ENCODE results near the gene UNC119B.
"Not testable (repeated sequence)": the region's sequence is repeated elsewhere in the genome, so short reads cannot be mapped to it uniquely, and the experiment has no call there.

The UNC119B gene

DNA sequence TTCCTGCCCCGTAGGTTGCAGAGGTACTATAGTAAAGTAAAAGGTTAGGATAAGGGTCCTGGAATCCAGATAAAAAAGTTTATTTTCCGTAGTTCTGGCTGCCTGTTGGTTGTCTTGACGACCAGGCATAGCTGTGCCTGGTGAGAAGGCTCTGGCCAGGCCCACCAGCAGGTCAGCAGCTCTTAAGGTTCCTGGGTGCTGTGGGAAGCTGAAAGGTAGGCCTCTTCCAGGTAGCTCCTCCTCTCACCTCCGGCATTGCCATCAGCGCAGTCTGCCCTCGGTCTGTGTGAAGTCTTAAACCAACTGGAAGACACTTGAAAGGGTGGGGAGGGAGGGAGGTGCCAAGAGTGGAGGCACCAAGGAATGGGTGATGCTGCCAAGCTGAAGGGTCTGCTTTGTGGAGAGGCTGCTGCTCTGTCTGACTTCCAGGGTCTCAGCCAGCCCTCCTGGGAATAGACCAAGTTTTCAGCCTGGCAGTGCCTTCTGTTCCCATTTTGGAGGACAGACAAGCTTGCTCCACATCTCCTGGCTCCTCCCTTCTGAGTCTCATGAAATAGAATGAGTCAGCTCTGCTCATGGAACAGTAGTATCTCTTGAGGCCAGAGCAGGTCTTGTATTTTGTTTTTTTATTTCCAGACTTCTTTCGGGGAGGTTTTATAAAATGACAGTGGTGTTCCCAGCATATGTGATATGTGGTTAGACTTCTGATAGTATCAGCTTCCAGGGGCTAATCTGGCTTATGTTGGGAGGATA, 10.2 kb downstream of the UNC119B start:
- DNase-seq = no peak

DNA sequence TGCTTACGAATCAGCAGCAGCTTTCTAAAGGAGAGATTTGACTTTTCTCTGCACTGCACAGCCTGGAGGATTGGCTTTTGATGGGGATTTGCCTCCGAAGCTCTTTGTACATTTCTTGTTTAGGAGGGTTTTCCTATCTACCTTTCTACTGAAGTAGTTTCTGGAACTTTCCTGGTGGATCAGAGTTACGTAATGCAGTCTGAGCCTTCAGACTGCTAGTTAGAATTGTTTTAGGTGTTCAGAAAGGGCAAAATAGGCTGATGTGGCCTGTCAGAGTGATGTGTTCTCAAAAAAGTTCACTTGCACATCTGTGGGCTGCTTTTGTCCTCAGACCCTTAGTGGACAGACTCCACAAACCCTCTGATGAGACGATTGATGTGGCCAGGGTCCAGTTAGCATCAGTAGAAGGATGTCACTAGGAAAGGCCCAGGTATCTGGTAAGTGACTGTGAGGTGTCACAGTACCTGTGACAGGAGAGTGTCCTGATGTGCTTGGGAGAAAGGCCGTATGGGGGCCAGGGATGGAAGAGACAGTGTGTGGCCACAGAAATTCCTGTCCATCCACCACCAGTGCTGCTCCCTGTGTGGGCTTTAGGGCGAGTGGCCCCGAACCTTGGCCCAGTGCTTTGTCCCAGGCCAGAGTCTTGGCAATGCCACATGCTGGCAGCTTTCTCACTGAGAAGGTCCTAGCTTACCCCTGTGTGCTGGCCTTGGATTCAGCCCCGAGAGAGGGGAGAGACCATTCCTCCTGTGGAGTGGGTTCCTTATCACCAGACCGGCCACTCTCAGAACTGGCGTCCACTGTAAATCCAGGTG, 10.9 kb downstream of the UNC119B start:
- no peak for DNase-seq

DNA sequence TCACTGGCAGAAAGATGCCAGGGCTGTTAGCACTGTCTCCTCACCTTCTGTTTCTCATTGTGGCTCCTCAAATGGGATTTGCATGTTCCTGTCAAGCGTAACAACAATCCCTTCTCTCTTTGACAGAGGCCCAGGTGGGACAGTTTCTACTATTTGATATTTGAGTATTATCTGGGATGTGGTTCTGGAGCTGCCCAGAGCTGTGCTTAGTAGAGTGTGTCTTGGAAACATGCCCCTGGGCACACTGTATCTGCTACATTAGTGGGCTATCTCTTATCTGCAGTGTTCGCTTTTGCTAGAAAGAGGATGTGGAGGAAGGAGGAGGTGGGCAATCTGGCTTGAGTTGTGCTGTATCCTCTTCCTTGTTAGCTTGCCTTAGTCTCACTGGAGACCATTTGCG, 11.6 kb downstream of the UNC119B start:
- DNase-seq = no peak

DNA sequence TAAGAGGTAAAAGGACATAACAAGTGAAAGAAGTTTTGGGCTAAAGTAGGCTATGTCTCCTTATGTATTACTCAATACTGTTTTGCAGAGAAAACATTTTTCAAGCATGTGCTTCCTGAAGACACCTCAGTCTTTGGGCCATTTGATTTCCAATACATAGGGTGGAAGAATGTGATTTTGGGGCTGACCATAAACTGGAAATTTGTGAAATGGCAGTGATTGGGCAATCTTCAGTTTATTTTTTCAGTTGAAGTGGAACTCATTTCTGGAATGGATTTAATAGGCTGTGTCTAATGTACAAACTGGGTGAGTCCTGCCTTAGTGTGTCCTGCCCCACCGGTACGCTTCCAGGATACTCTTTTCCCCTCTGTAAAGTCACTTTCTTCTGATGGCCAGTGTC, 12.5 kb downstream of the UNC119B start:
- DNase-seq = no peak

DNA sequence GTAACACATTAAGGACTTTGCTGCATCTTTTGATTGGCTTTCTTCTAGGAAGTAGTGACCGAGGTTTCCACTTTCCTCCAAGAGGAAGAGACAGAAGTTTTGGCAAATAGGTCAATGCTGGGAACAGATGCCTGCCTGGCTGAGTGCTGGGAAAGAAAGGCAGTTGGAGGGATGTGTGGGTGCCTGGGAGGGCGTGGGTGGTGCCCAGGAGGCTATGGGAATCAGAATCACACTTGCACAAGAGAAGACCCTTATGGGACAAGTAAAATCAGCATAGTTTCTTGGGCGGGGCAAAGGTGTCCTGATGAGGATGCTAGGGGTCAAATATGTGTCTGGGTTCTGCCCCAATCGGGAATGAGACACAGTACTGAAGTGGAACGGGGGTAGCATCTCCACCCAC, 14.5 kb downstream of the UNC119B start:
- no peak for DNase-seq

DNA sequence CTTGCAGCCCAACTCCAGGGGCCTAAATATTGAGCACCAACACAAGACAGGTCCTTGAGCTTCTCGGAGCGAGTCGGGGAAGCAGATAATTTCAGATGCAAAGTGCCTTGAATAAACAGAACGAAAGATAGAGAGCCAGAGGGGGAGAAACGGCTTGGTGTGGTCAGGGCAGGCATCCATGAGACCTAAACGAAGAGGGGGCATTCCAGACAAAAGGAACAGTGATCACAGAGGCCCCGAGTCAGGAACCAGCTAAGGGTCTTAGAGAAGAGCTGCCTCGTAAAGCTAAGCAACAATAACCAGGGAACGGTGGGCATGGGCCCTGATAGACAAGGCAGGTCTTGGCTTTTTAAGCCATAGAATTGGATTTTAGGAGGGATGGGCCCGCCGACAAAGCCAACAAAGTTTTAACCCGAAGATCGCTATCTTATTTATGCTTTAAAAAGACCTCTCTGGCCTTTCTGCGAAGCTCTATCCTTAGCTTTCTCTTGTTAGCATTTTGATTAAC, 14.9 kb downstream of the UNC119B start:
- no peak for DNase-seq

DNA sequence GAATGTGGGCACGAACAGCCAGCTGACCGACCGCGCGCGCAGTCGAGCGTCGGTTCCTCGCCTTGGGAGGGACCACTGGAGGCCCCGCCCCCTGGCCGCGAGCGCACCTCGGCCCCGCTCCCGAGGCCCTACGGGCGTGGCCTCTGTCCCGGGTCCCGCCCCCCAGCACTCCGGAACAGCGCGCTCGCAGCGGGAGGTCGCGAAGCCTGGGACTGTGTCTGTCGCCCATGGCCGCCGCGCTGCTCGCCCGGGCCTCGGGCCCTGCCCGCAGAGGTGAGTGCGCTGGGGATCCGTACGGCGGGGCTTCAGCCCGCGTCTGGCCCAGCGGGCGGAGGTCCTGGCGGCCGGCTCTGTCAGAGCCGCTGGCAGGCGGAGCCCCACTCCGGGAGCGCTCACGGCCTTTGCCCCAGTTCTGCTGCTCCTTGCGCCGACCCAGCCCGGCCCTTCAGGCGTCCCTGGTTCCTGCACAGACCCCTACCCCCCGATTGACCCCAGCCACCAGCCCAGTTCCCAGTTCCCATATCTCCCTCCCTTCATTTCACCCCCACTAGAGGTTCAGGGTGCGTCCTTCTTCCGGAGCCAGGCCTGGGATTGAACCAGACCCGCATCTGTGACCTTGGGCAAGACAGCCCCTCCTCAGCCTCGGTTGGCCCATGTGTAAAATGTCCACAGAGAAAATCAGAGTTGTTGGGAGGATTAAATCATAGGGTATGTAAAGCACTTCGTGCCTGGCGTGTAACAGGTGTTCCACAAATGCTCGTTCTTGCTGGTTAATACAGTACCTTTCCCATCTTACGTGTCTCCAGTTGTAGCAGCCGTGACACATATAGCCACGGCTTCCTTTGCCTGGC, 15.6 kb downstream of the UNC119B start, which contains the start of gene ACADS:
Gene ACADS (plus strand): TSS at position 168 of the 851 bp plus-strand sequence. CDS start 60 bp downstream, at position 228.
- DNase-seq = peak; percentile 64

DNA sequence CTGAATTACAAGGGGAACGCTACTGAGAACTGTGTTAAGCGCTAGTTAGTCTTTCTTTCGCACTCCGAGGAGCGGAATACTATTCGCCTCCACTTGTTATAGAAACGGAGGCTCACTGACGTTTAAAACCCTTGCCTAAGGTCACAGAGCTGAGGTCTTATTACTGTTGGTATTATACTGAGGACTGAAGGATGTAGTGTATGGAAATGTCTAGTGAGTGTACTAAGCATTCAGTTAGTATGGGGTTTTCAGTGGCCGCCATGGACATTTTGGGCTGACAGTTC, 16.2 kb downstream of the UNC119B start:
- DNase-seq = no peak

DNA sequence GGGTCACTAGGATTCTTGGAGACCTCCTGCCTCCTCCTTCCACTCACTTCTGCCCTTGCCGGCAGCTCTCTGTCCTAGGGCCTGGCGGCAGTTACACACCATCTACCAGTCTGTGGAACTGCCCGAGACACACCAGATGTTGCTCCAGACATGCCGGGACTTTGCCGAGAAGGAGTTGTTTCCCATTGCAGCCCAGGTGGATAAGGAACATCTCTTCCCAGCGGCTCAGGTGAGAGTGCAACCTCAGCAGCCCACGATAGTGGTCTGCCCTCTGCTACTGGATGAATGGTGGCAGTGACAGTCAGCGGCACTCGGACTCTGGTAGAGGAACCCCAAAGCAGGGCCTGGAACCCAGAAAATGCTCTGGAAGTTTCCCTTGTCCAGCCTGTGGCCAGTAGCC, 16.7 kb downstream of the UNC119B start:
- no peak for DNase-seq

DNA sequence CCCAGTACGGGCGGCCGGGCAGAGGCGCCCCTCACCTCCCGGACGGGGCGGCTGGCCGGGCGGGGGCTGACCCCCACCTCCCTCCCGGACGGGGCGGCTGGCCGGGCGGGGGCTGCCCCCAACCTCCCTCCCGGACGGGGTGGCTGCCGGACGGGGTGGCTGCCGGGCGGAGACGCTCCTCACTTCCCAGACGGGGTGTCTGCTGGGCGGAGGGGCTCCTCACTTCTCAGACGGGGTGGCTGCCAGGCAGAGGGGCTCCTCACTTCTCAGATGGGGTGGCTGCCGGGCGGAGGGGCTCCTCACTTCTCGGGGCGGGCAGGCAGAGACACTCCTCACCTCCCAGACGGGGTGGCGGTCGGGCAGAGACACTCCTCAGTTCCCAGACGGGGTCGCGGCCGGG, 21.9 kb downstream of the UNC119B start:
- DNase-seq = not testable (repeated sequence)

DNA sequence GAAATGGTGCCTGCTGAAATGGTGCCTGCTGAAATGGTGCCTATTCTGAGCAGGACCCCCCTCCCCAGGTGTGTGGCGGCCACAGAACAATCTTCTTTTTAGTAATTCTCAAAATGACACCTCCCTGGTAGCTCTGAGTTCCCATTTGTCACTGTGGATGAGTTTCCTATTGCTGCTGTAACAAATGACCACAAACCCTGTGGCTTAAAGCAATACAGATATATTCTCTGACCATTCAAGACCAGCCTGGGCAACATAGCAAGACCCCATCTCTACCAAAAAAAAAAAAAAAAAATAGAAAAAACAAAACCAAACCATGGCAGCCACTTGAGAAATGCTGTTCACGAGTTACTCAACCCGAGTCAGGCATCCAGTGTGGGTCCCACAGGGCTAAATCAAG, 23.3 kb downstream of the UNC119B start:
- no peak for DNase-seq

DNA sequence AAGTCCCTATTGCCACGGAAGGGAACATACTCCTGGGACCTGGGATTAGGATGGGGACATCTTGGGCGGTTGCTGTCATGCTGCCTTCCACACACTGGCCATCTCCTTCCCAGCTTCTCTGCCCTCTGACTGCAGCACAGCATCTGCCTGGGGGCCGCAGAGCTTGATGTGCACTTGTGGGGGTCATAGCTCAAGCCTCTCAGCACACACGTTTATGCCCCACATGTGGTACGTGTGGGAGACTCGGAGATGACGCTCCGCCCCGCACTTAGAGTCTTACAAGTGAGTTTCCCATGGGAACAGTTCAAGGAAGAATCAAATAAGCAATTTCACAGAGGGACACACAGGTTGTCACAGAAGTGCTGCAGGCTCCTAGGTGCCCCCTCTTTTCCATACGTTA, 24.0 kb downstream of the UNC119B start:
- no peak for DNase-seq

DNA sequence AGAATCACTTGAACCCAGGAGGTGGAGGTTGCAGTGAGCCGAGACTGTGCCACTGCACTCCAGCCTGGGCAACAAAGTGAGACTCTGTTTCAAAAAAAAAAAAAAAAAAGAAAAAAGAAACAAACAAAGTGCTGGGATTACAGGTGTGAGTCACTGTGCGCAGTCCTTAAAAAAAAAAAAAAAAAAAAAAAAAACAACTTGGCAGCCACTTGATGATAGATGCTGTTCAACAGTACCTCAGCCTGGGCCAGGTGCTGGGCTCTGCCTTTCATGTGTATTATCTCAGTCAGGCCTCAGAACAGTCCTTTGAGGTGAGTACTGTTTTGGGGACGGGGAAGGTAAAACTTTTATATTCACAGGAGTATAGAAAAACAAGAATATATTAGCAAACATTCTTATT, 24.9 kb downstream of the UNC119B start:
- no peak for DNase-seq

DNA sequence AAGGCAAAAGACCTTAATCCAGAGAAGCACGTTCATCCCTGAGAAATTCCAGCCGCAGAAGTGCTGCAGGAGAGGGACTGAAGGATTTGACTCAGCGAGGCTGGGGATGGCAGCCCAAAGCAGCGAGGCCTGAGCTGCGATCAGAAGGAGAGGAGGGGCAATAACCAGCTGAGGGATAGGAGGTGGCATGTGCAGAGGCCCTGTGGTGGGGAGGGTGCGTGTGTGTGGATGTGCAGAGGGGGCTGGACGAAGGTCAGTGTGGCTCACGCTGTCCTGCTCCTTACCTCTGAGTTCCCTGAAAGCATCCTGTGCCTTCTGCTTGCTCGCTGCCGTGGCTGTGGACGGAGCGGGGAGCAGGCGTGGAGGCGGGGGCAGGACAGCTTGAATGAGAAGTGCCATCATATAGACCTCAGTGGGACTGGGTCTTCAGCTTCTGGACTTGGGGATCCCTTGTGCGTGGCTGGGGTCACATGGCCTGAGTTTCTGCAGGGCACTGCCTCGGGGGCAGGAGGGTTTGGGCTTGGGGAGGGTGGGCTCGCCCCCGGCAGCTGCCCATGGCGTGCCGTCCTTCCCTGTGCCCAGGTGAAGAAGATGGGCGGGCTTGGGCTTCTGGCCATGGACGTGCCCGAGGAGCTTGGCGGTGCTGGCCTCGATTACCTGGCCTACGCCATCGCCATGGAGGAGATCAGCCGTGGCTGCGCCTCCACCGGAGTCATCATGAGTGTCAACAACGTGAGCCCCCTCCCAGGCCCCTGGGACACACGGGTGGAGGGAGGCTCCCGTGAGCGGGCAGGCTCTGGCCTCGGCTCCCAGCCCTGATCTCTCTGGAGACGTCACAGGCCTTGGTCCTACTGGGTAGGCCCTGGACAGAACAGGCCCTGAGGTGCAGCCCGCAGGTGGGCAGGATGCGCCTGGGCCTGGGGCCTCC, 26.4 kb downstream of the UNC119B start:
- DNase-seq = no peak

DNA sequence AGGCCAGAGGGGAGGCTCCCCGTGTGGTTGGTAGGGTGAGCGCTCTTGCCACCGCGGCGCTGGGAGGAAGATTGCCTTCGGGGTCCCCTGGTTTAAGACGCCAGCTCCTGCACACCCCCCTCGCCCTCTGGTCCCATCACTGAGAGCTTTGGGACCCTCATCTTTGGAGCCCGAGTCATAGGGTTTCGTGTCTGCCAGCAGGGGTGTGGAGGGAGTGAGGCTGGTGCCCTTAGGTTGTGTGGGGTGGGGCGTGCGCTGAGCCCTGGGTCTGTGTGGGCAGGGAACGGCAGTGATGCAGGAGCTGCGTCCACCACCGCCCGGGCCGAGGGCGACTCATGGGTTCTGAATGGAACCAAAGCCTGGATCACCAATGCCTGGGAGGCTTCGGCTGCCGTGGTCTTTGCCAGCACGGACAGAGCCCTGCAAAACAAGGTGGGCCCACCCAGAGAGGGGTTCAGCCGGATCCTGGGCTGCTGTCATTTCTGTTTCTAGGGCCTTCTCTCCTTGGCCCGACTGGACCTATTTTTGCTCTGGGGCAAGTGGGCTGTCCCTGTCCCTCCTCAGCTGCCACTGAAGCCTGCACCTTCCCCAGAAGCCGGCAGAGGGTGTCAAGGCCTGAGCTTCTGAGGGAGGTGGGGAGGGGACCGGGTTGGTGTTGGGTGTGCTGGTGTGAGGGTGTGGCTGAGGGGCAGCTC, 27.4 kb downstream of the UNC119B start:
- DNase-seq = no peak

DNA sequence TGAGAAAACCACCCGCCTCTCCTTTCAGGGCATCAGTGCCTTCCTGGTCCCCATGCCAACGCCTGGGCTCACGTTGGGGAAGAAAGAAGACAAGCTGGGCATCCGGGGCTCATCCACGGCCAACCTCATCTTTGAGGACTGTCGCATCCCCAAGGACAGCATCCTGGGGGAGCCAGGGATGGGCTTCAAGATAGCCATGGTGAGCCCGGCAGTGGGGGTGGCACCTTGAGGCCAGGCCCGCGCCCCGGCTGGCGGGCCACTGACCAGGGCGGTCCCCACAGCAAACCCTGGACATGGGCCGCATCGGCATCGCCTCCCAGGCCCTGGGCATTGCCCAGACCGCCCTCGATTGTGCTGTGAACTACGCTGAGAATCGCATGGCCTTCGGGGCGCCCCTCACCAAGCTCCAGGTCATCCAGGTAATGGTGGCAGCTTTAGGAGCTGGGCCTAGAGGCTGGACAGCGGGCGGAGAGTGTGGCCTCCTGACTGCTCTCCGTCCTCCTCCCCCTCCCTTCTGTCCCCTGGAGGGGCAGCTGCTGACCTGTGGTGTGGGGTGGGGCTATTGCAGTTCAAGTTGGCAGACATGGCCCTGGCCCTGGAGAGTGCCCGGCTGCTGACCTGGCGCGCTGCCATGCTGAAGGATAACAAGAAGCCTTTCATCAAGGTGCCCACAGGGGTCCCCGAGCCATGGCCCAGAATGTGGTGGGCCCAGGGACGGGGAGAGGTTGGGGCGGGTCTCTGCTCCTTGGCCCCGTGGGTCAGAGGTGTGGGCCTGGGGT, 28.2 kb downstream of the UNC119B start:
- DNase-seq = no peak

DNA sequence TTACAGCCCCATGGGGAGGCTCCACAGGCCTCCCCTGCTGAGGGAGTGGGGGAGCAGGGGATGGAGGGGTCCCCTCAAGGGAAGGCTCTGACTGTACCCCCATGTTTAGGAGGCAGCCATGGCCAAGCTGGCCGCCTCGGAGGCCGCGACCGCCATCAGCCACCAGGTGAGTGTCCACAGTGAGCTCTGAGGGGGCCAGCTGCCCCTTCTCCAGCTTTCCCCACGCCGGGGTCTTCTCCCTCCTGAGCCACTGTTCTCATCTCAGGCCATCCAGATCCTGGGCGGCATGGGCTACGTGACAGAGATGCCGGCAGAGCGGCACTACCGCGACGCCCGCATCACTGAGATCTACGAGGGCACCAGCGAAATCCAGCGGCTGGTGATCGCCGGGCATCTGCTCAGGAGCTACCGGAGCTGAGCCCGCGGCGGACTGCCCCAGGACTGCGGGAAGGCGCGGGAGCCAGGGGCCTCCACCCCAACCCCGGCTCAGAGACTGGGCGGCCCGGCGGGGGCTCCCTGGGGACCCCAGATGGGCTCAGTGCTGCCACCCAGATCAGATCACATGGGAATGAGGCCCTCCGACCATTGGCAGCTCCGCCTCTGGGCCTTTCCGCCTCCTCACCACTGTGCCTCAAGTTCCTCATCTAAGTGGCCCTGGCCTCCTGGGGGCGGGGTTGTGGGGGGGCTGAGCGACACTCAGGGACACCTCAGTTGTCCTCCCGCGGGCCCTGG, 28.9 kb downstream of the UNC119B start:
- no peak for DNase-seq

DNA sequence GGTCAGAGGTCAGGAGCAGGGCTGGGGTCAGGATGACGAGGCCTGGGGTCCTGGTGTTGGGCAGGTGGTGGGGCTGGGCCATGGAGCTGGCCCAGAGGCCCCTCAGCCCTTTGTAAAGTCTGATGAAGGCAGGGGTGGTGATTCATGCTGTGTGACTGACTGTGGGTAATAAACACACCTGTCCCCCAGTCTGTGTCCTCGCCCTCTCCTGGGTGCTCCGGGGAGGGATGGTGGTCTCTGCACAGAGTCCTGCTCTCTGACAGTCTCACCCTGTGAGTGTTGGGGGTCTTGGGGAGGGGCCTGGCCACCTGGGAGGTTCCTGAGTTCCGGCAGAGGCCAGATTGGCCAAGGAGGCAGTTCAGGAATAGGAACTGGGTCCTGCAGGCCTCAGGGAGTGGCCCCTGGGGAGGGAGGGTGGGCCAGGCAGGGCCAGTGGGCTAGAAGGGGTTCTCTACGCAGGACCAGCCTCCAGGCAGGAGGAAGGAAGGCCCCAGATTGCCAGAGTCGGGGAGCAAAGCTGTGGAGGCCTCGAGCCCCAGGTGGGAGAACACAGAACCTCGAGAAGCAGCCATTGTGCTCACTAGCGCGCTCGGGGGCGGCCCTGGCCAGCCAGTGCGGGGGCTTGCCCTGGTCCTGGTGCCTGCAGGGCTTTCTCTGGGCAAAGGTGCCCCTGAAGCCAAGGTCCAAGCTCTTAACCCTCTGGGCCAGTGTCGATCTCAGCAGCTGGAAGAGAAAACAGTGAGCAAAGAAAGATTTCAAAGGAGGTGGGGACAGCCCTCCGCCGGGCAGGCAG, 29.8 kb downstream of the UNC119B start:
- no peak for DNase-seq

DNA sequence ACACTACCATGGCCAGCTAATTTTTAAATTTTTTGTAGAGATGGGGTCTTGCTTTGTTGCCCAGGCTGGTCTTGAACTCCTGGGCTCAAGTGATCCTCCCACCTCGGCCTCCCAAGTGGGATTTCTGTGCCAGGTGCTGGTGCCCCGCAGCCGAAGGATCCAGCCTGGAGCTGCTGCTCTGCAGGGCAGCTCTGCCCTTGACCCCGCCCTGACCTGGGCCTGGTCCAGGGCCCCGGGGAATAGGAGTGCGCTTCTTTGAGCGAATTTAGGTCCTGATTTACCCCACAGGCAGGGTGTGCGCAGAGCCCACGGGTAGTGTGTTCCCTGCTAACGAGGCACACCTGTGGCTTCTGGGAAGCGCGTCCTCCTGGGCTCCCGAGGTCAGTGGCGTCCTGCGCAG, 30.6 kb downstream of the UNC119B start:
- DNase-seq = no peak

Data from NCI-H1417 treated with DMSO at 0.1 percent for 48 hours (cell line).